ENCODE measurements around the gene NLRP5.
"Not testable (repeated sequence)": the region's sequence is repeated elsewhere in the genome, so short reads cannot be mapped to it uniquely, and the experiment has no call there.

NLRP5 gene

GRCh38 chr19:56079609-56080008 lies 93.0 kb downstream of the NLRP5 start:
- no peak for DNase-seq

- peak; percentile 92 for DNase-seq
These were observed 94.3 kb downstream of the NLRP5 start for GRCh38 chr19:56080669-56081401.

GRCh38 chr19:56083668-56084067 lies 97.1 kb downstream of the NLRP5 start:
- DNase-seq, result no peak

- DNase-seq, result no peak
These were observed 98.4 kb downstream of the NLRP5 start for GRCh38 chr19:56084835-56085536.

GRCh38 chr19:56085571-56086275 lies 99.1 kb downstream of the NLRP5 start:
- DNase-seq, result no peak

GRCh38 chr19:56086671-56087430 lies 100.3 kb downstream of the NLRP5 start:
- DNase-seq, result no peak

GRCh38 chr19:56087647-56088496 lies 101.3 kb downstream of the NLRP5 start:
- DNase-seq, result no peak

GRCh38 chr19:56088497-56089215 lies 102.1 kb downstream of the NLRP5 start:
- no peak for DNase-seq

GRCh38 chr19:56089344-56089743 lies 102.8 kb downstream of the NLRP5 start:
- no peak for DNase-seq

GRCh38 chr19:56091066-56091490 lies 104.5 kb downstream of the NLRP5 start:
- no peak for DNase-seq

GRCh38 chr19:56091751-56092546 lies 105.4 kb downstream of the NLRP5 start:
- DNase-seq, result no peak

- no peak for DNase-seq
These were observed 106.4 kb downstream of the NLRP5 start for GRCh38 chr19:56092685-56093631.

- no peak for DNase-seq
These were observed 107.9 kb downstream of the NLRP5 start for GRCh38 chr19:56094449-56094848.

- no peak for DNase-seq
These were observed 110.1 kb downstream of the NLRP5 start for GRCh38 chr19:56096665-56097064.

- DNase-seq, result no peak
These were observed 110.7 kb downstream of the NLRP5 start for GRCh38 chr19:56097306-56097705.

GRCh38 chr19:56097776-56098175 lies 111.2 kb downstream of the NLRP5 start:
- DNase-seq, result no peak

- not testable (repeated sequence) for DNase-seq
These were observed 111.7 kb downstream of the NLRP5 start for GRCh38 chr19:56098237-56098636.

- DNase-seq, result no peak
These were observed 112.4 kb downstream of the NLRP5 start for GRCh38 chr19:56098731-56099568.
